ENCODE data around the gene PPP2R2D. TPM values are rescaled to one million over a fixed set of nuclear protein-coding genes. Genes with fewer than 3 reads are reported as not detected.
"Not testable (repeated sequence)": the region's sequence is repeated elsewhere in the genome, so short reads cannot be mapped to it uniquely, and the experiment has no call there.

PPP2R2D gene
- total RNA-seq, 1 donor from 2014 or later = 29.6 TPM

DNA sequence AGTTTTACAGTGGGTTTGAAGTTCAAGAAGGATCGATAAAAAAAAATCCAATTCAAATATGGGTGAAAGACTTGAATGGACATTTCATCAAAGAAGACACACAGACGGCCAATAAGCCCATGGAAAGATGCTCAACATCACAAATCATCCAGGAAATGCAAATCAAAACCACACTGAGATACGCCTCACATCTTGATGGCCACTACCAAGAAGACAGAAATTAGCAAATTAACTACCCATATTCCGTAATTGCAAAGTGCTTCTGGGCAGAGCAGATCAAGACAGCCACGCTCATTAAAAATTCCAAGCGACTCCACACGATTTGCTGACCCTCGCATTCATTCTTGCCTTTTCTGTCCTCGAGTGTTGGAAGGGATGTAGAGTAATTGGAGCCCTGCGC lies 34.1 kb upstream of the PPP2R2D start:
- no peak for DNase-seq (ENCODE audit: low read depth)

DNA sequence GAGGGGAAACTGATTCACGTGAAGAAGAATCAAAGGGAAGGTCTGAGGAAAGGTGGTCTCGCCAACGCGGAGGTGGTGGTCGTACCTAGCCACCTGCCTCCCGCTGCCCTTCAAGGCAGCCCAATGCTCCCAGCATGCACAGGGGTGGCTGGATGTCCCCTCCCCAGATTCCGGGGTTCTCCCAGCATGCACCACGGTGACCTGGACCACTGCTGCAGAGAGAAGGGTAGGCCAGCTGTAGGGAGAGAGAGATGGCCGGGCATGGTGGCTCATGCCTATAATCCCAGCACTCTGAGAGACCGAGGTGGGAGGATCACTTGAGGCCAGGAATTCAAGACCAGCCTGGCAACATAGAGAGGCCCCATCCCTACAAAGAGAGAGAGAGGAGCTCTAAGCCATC lies 32.4 kb upstream of the PPP2R2D start:
- no peak for DNase-seq (ENCODE audit: low read depth)

DNA sequence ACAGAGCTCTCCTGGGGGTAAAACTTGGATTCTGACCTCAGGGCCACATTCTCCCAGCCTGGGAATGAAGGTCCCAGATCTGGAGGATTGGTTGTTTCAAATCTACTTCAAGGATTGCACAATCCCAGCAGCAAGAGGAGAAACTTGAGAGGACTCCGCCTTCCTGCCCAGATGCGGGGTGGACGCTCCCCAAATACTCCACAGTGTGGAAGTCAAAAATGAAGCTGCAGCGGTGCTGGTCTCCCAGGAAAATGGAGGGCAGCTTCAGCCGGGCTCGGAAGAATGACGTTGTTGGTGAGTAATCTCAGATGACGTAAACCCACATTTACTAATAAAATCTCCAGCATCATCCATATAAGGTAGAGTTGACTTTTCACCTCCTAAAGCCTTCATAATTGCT lies 31.5 kb upstream of the PPP2R2D start:
- DNase-seq (ENCODE audit: low read depth) = no peak

DNA sequence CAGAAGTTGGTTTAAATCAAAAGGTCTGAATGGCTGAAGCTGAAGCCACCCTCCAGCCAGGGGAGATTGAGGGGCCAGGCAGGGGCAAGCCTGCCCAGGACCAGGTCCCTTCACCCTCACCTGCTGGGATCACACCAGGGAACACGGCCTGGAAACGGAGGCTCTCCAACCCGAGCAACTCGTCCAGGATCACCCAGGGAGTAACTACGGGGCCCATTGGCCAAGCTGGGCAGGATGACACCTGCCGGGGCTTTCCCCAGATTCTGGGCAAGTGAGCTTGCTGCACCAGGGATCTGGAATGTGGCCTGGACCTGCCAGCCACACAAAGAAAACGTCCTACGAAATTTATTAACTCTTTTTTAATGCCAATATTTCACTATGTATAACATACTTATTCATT lies 30.4 kb upstream of the PPP2R2D start:
- no peak for DNase-seq (ENCODE audit: low read depth)

DNA sequence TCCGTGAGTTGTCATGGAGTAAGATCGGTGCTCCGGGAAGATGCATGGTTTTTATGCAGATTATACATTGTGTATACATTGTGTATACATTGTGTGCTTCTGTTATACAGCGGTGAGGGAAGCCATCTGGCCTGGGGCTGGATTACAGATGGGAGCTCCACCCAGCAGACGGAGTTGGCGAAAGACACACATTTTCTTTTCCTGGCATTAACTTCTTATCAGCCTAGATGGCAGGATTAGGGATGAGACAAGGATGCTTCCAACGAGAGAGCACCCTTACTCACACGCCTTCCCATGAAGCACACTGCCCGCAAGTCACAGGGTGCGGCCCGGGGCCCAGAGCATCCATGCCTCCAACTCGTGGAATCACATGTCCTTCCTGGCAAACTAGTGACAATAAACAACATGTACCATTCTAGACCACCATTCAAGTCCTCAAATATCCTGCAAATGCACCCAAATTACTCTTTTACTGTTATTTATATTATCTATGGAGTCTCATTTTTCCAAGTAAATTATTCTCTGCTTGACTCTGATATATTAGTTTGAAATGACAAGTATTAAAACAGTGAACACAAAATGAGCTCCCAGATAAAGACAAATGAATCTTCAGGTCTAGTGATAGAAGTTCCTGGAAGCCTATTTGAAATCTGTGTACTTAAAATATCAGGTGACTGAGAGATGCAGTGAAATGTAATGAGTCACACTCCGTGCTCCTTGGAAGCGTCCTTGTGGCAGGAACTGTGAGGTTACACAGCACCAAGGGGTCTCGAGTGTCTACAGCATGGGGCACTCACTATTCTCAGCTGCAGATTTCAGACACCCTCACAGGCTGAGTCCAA lies 29.8 kb upstream of the PPP2R2D start:
- peak; percentile 3 for DNase-seq (ENCODE audit: low read depth)

DNA sequence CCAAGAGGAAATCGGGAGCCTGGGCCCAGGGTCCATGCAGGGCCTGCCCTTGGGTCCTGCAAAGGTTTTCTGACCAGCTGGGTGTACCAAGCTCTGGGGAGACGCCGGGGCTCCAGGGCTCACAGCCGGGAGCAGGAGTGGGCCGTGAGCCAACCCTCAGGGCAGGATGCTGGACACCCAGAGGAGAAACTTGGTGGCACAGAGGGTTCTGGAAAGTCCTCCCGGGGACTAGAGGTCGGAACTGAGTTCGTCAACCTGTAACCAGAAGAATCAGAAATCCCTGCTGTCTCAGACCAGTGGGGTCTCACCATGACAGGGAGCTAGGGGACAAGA lies 29.2 kb upstream of the PPP2R2D start:
- no peak for DNase-seq (ENCODE audit: low read depth)

DNA sequence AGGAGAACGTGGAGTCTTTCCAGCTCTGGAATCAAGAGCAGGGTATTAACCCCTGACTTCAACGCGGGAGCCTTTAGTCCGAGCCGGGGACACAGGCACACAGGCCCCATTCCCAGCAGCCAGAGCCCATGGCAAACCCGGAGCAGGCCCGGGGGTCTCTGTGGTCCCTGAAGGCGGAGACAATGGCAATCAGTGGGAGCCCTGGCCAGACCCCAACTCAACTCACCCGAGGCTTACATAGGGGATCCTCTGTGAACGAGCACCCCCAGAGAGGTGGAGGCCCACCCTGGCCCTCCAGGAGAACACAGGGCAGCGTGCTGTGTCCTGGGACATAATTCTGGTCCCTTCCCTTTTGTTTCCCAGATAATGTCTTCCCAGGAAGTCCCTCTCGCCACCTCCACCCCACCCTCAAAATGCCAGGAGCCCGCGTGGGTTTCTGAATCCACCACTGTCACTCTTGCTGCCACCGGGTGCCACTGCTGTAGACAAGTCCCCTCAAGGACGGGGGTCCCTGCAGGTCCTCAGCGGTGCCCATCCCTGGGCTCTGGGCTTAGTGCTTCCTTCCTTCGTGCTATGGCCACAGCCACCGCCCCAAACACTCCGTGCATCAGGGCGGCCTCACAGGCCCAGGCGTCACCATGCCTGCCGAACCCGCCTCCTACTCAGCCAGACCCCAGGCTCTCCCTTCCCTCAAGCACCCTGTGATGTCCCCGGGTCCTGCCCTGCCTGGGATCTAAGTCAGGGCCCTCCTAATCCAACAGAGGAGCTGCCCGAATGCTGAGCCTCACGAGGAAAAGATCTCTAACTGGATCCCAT lies 28.6 kb upstream of the PPP2R2D start:
- no peak for DNase-seq (ENCODE audit: low read depth)

DNA sequence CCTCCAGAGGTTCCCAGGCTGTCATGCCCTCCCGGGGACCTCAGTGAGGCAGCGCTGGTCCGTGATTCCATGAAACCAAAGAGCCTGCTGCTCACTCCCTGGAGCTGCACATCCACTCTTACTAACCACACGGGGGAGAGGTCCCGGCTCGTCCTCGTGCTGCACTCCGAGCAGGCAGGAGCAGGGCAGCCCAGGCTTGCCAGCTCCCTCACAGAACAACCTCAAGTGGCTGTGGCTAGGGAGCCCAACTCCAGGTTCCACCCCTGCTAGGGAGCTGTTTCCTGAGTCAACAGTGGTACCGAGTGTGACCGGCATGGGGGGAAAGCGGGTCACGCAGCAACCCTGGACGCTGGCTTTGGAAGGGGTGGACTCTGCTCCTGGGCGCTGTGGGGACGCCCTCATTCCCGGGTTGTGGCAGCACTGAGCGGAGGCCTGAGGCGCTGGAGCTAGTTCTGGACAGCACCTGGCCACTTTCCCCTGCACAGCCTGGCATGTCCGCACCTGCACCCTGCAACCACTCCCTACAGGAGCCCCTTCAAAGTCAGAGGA lies 27.9 kb upstream of the PPP2R2D start:
- DNase-seq (ENCODE audit: low read depth) = no peak

DNA sequence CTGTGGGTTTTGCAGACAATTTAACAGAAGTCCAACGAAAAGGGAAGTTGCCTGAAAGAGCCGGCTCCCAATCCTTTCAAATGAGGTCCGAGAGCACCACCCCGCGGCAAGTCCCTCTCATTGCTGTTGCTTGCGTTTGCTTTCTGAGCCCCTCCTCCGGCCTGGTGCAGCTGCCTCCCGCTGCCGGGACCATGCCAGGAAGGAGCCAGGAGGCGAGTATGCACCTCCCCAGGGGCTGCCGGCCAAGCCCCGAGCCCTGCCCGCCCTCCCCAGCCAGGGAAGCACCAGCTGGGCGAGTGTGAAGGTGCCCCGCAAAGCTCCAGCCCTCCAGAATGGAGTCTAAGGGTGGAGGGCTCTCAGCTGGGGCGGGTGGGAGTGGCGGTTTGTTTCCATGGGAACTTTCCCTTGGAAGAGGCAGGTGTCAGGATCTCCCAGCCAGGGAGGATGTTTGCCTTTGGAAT lies 25.8 kb upstream of the PPP2R2D start:
- DNase-seq (ENCODE audit: low read depth) = peak; percentile 88

DNA sequence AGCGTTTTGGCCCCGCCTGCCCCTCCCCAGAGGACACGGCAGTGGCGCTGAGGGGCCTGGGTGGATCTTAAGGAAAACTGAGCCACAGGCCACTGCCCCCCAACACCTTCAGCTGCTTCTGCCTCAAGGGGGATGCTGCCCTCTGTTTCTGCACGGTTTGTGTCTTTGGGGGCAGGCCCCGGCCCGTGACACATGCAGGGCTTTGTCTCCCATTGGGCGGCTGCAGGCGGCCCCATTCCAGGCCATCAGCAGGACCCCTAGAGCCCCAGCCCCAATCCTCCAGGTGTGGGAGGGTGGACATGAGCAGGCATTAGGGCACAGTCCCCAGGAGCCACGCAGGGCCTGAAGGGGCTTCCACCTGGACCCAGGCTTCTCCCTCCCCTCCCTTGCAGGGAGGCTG lies 25.3 kb upstream of the PPP2R2D start:
- DNase-seq (ENCODE audit: low read depth) = no peak

DNA sequence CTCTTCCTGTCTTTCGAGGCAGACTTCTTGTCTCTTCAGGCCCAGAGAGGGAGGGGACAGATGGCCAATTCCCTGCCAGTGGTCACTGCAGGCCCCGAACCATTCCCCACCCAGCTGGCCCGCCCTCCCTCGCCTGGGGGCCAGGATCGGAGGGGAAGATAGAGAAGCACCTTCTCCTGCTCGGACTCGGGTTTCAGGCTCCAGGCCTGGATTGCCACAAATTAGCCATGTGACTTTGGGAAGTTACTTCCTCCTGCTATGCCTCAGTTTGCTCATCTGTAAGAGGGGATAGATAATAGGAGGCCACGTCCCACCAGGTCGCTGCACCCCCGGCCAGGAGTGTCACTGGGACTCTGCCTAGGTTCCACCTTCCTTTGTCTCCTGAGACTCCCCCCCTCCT lies 24.8 kb upstream of the PPP2R2D start:
- no peak for DNase-seq (ENCODE audit: low read depth)

DNA sequence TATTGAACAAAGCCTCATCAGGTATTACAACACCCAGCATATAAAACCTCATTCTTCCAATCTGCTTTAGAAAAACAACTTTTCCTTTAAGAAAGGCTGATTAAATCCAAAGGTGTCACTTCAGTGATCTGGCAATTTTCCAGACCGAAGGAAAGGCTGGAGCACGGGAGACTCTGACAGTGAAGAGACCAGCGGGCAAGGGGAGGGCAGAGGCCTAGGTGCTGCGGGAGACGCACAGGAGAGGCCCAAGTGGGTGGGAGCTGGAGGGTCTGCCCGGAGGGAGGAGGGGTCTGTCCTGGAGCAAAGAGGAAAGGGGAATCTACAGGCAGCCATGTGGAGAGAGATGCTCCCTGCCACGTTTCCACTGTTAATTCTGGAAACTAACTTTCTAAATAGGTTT lies 24.3 kb upstream of the PPP2R2D start:
- no peak for DNase-seq (ENCODE audit: low read depth)

DNA sequence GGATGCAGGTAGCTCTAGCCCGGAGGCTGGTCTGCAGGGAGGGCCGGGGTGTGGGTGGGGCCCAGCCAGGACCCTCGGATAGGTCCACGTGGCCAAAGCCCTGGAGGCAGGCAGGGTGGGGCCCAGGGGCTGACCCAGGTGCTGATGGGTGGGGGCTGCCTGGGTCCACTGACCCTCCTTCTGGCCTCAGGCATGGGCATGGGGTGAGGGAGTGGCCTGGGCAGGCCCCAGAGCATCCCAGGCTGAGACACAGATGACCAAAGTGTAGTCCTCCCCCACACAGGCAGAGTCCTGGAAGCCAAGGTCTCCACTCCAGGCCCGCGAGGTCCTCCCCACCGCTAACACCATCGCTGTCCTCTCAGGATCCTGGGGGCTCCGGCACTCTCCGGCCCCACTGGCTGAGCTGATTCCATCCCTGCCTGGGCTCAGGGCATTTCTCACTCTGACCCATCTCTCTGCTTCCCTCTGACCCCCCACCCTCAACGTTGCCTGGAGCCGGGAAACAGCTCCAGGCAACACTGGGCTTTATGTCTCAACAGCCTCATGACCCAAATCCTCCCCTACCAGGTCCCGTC lies 20.7 kb upstream of the PPP2R2D start:
- DNase-seq (ENCODE audit: low read depth) = no peak

DNA sequence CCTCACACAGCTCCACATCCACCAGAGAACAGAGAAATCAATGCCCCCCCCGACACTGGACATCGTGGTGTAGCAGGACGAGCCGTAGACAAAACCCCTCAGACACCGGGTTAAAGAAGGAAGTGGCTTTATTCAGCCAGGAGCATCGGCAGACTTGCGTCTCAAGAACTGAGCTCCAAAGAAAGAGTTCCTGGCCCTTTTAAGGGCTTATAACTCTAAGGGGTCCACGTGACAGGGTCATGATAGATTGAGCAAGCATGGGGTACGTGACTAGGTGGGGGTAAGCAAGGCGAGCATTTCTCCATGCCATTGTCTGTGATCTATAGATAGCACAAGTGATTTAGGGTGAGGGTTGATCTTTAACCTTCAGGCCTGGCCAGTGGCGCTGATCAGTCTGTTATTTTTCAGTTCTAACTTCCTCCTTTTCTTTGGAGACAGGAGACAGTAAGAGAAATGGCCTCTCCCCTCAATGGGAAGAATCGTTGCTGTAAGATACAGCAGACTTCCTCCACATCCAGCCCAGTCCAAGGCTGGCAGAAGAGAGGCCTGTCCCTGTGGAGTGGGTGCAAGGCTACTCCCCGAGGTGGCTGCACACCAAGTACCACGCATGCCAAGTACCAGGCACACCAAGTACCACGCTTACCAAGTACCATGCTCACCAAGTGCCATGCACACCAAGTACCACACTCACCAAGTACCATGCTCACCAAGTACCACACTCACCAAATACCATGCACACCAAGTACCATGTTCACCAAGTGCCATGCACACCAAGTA lies 19.5 kb upstream of the PPP2R2D start:
- no peak for DNase-seq (ENCODE audit: low read depth)

DNA sequence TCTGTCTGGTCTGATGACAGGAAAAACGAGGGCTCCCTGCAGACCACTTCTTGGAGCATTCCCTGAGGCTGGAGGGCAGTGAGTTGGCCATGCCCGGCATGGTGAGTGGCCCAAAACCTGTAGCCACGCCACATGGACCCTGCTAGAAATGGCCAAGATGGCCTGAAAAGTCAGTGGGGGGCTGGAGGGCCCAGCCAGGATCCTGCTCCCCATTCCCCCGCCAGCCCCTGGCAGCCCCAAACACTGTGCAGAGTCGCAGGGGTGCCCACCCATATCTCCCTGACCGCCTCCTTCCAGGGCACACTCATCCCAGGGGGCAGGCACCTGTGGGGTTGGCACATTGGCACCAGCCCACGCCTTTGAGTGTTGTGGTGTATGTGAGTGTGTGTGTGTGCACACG lies 18.7 kb upstream of the PPP2R2D start:
- DNase-seq (ENCODE audit: low read depth) = no peak

DNA sequence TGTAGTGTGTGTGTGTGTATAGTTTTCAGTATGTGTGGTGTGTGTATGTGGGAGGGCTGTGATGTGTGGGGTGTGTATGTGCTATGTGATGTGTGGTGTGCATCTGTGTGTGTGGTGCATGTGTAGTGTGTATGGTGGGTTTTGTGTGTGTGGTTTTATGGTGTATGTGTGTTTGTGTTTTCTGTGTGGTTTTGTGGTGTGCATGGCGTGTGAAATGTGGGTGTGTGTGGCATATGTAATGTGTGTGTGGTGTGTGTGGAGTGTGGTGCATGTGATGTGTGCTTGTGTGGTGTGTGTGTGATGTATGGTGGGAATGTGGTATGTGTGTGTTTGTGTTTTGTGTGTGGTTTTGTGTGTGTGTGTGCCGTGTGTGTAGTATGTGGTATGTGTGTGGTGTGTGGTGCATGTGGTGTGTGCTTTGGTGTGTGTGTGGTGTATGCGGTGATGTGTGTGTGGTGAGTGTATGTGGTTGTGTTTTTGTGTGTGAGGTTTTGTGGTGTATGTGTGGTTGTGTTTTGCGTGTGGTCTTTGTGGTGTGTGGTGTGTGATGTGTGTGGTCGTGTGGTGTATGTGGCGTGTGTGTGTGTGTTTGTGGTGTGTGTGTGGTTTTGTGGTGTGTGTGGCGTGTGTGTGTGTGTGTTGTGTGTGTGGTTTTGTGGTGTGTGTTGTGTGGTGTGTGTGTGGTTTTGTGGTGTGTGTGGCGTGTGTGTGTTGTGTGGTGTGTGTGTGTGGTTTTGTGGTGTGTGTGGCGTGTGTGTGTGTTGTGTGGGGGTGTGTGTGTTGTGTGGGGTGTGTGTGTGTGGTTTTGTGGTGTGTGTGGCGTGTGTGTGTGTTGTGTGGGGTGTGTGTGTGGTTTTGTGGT lies 18.0 kb upstream of the PPP2R2D start:
- DNase-seq (ENCODE audit: low read depth) = no peak

DNA sequence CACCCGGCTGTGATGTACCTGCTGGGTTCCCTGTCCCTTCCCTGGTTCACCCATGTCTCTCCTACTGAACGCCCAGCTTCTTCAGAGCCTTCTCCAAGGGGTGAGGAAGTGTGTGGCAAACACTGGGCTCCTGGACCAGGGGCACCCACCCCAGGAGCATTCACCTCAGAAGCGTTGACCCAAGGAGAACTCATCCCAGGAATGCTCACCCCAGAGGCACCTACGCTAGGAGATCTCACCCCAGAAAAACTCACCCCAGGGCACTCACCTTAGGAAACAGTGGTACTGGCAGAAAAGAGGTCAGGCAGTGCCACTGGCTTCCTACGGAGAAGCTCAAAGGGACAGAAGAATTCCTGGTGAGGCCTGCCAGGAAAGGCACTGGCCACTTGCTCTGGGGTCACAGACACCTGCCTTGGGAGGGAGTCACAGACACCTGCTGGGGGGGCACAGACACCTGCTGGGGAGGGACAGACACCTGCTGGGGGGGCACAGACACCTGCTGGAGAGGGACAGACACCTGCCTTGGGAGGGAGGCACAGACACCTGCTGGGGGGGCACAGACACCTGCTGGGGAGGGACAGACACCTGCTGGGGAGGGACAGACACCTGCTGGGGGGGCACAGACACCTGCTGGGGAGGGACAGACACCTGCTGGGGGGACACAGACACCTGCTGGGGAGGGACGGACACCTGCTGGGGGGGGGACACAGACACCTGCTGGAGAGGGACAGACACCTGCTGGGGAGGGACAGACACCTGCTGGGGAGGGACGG lies 17.0 kb upstream of the PPP2R2D start:
- DNase-seq (ENCODE audit: low read depth) = not testable (repeated sequence)

DNA sequence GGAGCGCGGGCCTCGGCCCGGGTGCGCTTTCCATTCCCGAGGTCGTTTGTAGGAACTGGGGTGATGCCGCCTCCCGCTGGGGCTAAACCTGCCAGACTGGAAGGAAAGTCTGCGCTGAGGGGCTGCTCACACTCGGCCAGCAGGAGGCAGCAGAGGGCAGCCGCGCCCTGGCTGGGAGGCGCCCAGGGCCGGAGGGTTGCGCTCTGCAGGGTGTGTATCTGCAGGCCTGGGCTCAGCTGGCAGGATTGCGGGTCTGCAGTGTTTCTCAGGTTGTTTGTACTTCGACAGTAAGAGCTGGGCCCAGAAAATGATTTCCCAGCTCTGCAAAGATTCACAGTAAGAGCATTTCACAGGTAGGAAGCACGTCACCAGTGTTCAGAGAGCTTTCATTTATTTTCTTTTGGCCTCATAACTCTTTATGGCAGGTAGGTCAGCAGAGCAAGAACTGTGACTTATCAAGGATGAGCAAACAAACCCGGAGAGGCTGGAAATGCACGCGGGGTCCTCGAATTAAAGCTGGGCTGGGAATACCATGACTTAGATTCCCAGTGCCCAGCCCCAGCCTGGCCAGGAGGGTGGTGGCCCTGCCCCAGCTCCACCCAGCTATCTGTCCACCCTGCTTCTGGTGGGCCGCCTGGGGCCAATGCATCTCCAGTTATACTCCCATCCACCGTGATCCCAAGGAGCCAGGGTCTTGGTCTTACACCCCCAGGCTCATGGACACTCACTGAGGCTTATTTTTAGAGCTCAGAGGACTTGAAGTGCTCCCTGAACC lies 15.2 kb upstream of the PPP2R2D start:
- DNase-seq (ENCODE audit: low read depth) = peak; percentile 32

DNA sequence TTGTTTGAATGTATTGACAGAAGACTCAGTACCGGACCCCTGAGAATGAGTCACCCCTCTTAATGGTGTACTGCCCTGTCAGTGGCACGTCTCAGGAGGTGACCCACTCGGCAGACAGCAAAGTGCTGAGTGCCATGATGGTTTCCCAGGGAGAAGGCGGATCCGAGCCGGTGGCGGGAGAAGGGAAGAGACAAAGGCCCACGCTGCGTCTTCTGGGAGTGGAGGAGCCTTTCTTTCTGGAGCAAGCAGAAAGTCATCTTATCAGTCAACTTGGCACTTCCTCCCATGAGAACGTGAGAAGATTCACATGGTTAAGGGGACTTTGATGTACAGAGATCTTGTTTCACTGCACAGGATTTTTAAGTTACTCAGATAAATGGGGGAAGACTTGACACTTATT lies 14.6 kb upstream of the PPP2R2D start:
- DNase-seq (ENCODE audit: low read depth) = no peak

Data from myocyte (in vitro differentiated cells).